ENCODE measurements around the gene TRAPPC6A. TPM values are rescaled to one million over a fixed set of nuclear protein-coding genes. Genes with fewer than 3 reads are reported as not detected.

The TRAPPC6A gene
- total and polyA plus RNA-seq, 2 of the 13 experiments (the other 11 are each of a cell fraction or from before 2014, with no cell fraction given) = 6.5 to 21.0 TPM

DNA sequence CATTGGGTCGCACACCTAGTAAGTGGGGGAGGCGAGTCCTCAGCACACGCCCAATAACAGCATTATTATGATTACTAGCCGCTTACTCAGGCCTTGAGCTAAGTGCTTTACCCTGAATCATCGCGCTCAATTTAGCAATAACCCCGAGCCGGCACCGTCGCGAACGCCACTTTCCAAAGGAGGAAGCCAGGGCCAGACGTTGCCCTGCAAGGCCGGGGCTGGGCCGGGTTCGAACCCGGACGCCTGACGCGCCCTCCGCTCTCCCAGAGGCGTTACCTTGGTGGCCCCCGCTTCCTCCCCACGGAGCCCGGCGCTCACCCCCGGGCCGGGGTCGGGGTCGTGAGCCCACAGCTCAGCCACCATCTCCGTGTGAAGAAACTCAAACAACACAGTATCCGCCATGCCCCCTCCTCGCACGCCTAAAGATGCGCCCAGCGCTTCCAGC is at the start of gene TRAPPC6A (continued):
- TF ChIP-seq, protein P1, sequence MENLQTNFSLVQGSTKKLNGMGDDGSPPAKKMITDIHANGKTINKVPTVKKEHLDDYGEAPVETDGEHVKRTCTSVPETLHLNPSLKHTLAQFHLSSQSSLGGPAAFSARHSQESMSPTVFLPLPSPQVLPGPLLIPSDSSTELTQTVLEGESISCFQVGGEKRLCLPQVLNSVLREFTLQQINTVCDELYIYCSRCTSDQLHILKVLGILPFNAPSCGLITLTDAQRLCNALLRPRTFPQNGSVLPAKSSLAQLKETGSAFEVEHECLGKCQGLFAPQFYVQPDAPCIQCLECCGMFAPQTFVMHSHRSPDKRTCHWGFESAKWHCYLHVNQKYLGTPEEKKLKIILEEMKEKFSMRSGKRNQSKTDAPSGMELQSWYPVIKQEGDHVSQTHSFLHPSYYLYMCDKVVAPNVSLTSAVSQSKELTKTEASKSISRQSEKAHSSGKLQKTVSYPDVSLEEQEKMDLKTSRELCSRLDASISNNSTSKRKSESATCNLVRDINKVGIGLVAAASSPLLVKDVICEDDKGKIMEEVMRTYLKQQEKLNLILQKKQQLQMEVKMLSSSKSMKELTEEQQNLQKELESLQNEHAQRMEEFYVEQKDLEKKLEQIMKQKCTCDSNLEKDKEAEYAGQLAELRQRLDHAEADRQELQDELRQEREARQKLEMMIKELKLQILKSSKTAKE (CRISPR knock-in tag; IDR thresholded peaks at IDR 0.05; ENCODE audit: borderline replicate concordance) = no peak
- TF ChIP-seq HNF4A (CRISPR knock-in tag; IDR thresholded peaks at IDR 0.05) (no peak), IKZF4 (CRISPR knock-in tag; IDR thresholded peaks at IDR 0.05; ENCODE audit: borderline replicate concordance, low read depth, not compliant biosample characterization) (no peak), ZSCAN20 (CRISPR knock-in tag; IDR thresholded peaks at IDR 0.05; ENCODE audit: borderline replicate concordance) (no peak), PITX1 (CRISPR knock-in tag; IDR thresholded peaks at IDR 0.05) (no peak; the same call in 1 of the 2 replicates), ZNF251 (CRISPR knock-in tag; IDR thresholded peaks at IDR 0.05) (no peak), ATF7 (IDR thresholded peaks at IDR 0.05) (no peak), ATF7 (CRISPR knock-in tag; IDR thresholded peaks at IDR 0.05) (no peak), ZNF329 (CRISPR knock-in tag; IDR thresholded peaks at IDR 0.05; ENCODE audit: low read depth) (no peak), SOX6 (IDR thresholded peaks at IDR 0.05) (no peak), SOX6 (CRISPR knock-in tag; IDR thresholded peaks at IDR 0.05) (peak; percentile 66), SNAI1 (CRISPR knock-in tag; IDR thresholded peaks at IDR 0.05; ENCODE audit: borderline replicate concordance) (0 out of 2 replicates have a peak, but pooled peaks have one; percentile 52)
- TF ChIP-seq, protein P2, sequence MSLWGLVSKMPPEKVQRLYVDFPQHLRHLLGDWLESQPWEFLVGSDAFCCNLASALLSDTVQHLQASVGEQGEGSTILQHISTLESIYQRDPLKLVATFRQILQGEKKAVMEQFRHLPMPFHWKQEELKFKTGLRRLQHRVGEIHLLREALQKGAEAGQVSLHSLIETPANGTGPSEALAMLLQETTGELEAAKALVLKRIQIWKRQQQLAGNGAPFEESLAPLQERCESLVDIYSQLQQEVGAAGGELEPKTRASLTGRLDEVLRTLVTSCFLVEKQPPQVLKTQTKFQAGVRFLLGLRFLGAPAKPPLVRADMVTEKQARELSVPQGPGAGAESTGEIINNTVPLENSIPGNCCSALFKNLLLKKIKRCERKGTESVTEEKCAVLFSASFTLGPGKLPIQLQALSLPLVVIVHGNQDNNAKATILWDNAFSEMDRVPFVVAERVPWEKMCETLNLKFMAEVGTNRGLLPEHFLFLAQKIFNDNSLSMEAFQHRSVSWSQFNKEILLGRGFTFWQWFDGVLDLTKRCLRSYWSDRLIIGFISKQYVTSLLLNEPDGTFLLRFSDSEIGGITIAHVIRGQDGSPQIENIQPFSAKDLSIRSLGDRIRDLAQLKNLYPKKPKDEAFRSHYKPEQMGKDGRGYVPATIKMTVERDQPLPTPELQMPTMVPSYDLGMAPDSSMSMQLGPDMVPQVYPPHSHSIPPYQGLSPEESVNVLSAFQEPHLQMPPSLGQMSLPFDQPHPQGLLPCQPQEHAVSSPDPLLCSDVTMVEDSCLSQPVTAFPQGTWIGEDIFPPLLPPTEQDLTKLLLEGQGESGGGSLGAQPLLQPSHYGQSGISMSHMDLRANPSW (CRISPR knock-in tag; IDR thresholded peaks at IDR 0.05; ENCODE audit: borderline replicate concordance) = no peak
- TF ChIP-seq, protein P3, sequence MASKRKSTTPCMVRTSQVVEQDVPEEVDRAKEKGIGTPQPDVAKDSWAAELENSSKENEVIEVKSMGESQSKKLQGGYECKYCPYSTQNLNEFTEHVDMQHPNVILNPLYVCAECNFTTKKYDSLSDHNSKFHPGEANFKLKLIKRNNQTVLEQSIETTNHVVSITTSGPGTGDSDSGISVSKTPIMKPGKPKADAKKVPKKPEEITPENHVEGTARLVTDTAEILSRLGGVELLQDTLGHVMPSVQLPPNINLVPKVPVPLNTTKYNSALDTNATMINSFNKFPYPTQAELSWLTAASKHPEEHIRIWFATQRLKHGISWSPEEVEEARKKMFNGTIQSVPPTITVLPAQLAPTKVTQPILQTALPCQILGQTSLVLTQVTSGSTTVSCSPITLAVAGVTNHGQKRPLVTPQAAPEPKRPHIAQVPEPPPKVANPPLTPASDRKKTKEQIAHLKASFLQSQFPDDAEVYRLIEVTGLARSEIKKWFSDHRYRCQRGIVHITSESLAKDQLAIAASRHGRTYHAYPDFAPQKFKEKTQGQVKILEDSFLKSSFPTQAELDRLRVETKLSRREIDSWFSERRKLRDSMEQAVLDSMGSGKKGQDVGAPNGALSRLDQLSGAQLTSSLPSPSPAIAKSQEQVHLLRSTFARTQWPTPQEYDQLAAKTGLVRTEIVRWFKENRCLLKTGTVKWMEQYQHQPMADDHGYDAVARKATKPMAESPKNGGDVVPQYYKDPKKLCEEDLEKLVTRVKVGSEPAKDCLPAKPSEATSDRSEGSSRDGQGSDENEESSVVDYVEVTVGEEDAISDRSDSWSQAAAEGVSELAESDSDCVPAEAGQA (IDR thresholded peaks at IDR 0.05; ENCODE audit: low read depth) = no peak
- TF ChIP-seq, protein P3 (CRISPR knock-in tag; IDR thresholded peaks at IDR 0.05; ENCODE audit: borderline replicate concordance) = no peak
- TF ChIP-seq, protein P4, sequence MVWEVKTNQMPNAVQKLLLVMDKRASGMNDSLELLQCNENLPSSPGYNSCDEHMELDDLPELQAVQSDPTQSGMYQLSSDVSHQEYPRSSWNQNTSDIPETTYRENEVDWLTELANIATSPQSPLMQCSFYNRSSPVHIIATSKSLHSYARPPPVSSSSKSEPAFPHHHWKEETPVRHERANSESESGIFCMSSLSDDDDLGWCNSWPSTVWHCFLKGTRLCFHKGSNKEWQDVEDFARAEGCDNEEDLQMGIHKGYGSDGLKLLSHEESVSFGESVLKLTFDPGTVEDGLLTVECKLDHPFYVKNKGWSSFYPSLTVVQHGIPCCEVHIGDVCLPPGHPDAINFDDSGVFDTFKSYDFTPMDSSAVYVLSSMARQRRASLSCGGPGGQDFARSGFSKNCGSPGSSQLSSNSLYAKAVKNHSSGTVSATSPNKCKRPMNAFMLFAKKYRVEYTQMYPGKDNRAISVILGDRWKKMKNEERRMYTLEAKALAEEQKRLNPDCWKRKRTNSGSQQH (CRISPR knock-in tag; IDR thresholded peaks at IDR 0.05; ENCODE audit: low read depth) = no peak
- TF ChIP-seq, protein P5, sequence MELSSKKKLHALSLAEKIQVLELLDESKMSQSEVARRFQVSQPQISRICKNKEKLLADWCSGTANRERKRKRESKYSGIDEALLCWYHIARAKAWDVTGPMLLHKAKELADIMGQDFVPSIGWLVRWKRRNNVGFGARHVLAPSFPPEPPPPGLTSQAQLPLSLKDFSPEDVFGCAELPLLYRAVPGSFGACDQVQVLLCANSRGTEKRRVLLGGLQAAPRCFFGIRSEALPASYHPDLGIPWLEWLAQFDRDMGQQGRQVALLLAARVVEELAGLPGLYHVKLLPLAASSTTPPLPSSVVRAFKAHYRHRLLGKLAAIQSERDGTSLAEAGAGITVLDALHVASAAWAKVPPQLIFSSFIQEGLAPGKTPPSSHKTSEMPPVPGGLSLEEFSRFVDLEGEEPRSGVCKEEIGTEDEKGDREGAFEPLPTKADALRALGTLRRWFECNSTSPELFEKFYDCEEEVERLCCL (CRISPR knock-in tag; IDR thresholded peaks at IDR 0.05; ENCODE audit: borderline replicate concordance) = no peak

Measured in HepG2 (cell line).